Caco-2 (cell line): ENCODE data around the gene RBM12. TPM values are rescaled to one million over a fixed set of nuclear protein-coding genes. Genes with fewer than 3 reads are reported as not detected.
A peak's percentile ranks its signal among the peaks of the same experiment; 100 is the strongest.

Experiments used
- BruUV-seq: library from RNA; stranded (reverse); fragments of 400-500 nt; replicated peaks from 2 replicates; lab custom pipeline; 2021; lab: Mats Ljungman, UMichigan
- CTCF ChIA-PET: fragments of 300-600 bp; sonication (Branson Sonifier 250); formaldehyde crosslinking; loops from one replicate; lab custom pipeline; 2022; ENCODE audit warnings: antibody characterized with exemption; lab: Charles Lee
- POLR2A ChIA-PET: fragments of 300-600 bp; sonication (Branson Sonifier 250); formaldehyde crosslinking; loops from one replicate; lab custom pipeline; 2022; ENCODE audit warnings: antibody characterized with exemption; lab: Charles Lee
- DNase-seq, 2 experiments: peaks; one replicate each; pipeline versions ENCODE4 v3.0.0 to v3.0.0-alpha.2; 2020 to 2022
- H3K27me3 ChIP-seq: replicated peaks from 2 replicates; pipeline ENCODE4 v1.6.0; 2011; ENCODE audit warnings: low read length; ENCODE audit not compliant: control insufficient read depth, insufficient read depth
- H3K36me3 ChIP-seq: 2 replicates; pipeline ENCODE4 v1.5.1; 2011; ENCODE audit warnings: low read length; ENCODE audit not compliant: control insufficient read depth, insufficient read depth
- H3K4me1 ChIP-seq: fragments of 250-450 bp; sonication (Bioruptor Pico); 2 replicates; pipeline ENCODE4 v1.5.1; 2020; ENCODE audit warnings: mild to moderate bottlenecking
- H3K4me3 ChIP-seq: 2 replicates; pipeline ENCODE4 v1.5.1; 2011; ENCODE audit warnings: low read depth, mild to moderate bottlenecking, control low read depth, low read length
- H3K9me3 ChIP-seq: fragments of 250-450 bp; sonication (Bioruptor Pico); 2 replicates; pipeline ENCODE4 v1.5.1; 2020; ENCODE audit warnings: mild to moderate bottlenecking, moderate library complexity
- H3K27ac Mint-ChIP-seq: one replicate; pipeline ENCODE4 v1.8.0; 2022; ENCODE audit warnings: mixed read lengths; ENCODE audit not compliant: unreplicated experiment
- H3K27me3 Mint-ChIP-seq: one replicate; pipeline ENCODE4 v1.8.0; 2022; ENCODE audit warnings: mixed read lengths; ENCODE audit not compliant: insufficient read depth, unreplicated experiment
- H3K36me3 Mint-ChIP-seq: one replicate; pipeline ENCODE4 v1.8.0; 2022; ENCODE audit warnings: mild to moderate bottlenecking, mixed read lengths; ENCODE audit not compliant: insufficient read depth, unreplicated experiment
- H3K4me1 Mint-ChIP-seq: one replicate; pipeline ENCODE4 v1.8.0; 2022; ENCODE audit warnings: low read depth, mixed read lengths; ENCODE audit not compliant: unreplicated experiment
- H3K4me3 Mint-ChIP-seq: one replicate; pipeline ENCODE4 v1.8.0; 2022; ENCODE audit warnings: mild to moderate bottlenecking, moderate library complexity, mixed read lengths; ENCODE audit not compliant: unreplicated experiment
- H3K9me3 Mint-ChIP-seq: one replicate; pipeline ENCODE4 v1.8.0; 2022; ENCODE audit warnings: mixed read lengths; ENCODE audit not compliant: unreplicated experiment
- intact Hi-C: fragments of 100-400 bp; cut with micrococcal nuclease; formaldehyde crosslinking; loops from one replicate; pipeline ENCODE4 v1.10.0; 2022; ENCODE audit not compliant: unreplicated experiment
- total RNA-seq: library from RNA; stranded (reverse); gene quantifications from 2 replicates; pipeline ENCODE4 v1.2.3, GENCODE V29; 2022
- TF ChIP-seq, protein P1 (sequence below), 2 experiments: fragments of 200-600 bp in 1 of 2; IDR thresholded peaks; 1 replicate in 1 of 2; 2 replicates in 1 of 2; pipeline versions ENCODE4 v1.5.1 to v1.8.0; 2011 to 2022; ENCODE audit warnings: antibody characterized with exemption in 1 of 2, control low read depth in 1 of 2, inconsistent platforms in 1 of 2, low read depth in 1 of 2, low read length in 1 of 2, mild to moderate bottlenecking in 1 of 2, moderate library complexity in 1 of 2; ENCODE audit not compliant: insufficient read depth in 1 of 2, severe bottlenecking in 1 of 2, unreplicated experiment in 1 of 2

RBM12 gene
- total RNA-seq, 1 experiment from 2014 or later = 147 TPM

- H3K4me3 ChIP-seq = no peak overlapping the region
- H3K27me3 ChIP-seq = no peaks in the 10 kb centered on the region
- no peak overlapping the region for H3K27ac Mint-ChIP-seq
- TF ChIP-seq, protein P1, sequence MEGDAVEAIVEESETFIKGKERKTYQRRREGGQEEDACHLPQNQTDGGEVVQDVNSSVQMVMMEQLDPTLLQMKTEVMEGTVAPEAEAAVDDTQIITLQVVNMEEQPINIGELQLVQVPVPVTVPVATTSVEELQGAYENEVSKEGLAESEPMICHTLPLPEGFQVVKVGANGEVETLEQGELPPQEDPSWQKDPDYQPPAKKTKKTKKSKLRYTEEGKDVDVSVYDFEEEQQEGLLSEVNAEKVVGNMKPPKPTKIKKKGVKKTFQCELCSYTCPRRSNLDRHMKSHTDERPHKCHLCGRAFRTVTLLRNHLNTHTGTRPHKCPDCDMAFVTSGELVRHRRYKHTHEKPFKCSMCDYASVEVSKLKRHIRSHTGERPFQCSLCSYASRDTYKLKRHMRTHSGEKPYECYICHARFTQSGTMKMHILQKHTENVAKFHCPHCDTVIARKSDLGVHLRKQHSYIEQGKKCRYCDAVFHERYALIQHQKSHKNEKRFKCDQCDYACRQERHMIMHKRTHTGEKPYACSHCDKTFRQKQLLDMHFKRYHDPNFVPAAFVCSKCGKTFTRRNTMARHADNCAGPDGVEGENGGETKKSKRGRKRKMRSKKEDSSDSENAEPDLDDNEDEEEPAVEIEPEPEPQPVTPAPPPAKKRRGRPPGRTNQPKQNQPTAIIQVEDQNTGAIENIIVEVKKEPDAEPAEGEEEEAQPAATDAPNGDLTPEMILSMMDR (IDR thresholded peaks at IDR 0.05; ENCODE audit: insufficient read depth in 1 of 2, low read depth in 1 of 2, low read length in 1 of 2, severe bottlenecking in 1 of 2, unreplicated experiment in 1 of 2) = no peak
- no peaks in the 10 kb centered on the region for H3K36me3 ChIP-seq
- intact Hi-C loops = loop anchor here (5.0 kb wide), 1 partner anchor 38 kb away; no protein-coding TSS in a partner anchor
- H3K4me1 ChIP-seq = peaks cover 5% of the 10 kb centered on the region; the same call in 1 of the 2 replicates
- peaks cover 10% of the 10 kb centered on the region for H3K27me3 Mint-ChIP-seq
- no peak for DNase-seq
- no peaks in the 10 kb centered on the region for H3K9me3 Mint-ChIP-seq
- no peaks in the 10 kb centered on the region for H3K9me3 ChIP-seq
- no peaks in the 10 kb centered on the region for H3K36me3 Mint-ChIP-seq
- ChIA-PET CTCF (interaction anchor here (1.3 to 2.0 kb wide), 10 partner anchors 11 to 354 kb away, joined by 3 to 37 read pairs (median 5); partner anchors contain the start of genes ERGIC3, SCAND1 and SPAG4), POLR2A (no interaction called here)
- no TSS peak for BruUV-seq
- H3K4me3 Mint-ChIP-seq = peak overlapping the region; percentile 68
- no peaks in the 10 kb centered on the region for H3K4me1 Mint-ChIP-seq
Observed at GRCh38 chr20:35600176-35600992, 64.3 kb downstream of the RBM12 start.

GRCh38 chr20:35599776-35600120 lies 65.0 kb downstream of the RBM12 start:
- TF ChIP-seq, protein P1 (IDR thresholded peaks at IDR 0.05; ENCODE audit: insufficient read depth in 1 of 2, low read depth in 1 of 2, low read length in 1 of 2, severe bottlenecking in 1 of 2, unreplicated experiment in 1 of 2) = no peak
- no peaks in the 10 kb centered on the region for H3K36me3 Mint-ChIP-seq
- no peak overlapping the region for H3K4me3 ChIP-seq
- DNase-seq = no peak
- H3K27me3 Mint-ChIP-seq = peaks cover 10% of the 10 kb centered on the region
- H3K4me1 Mint-ChIP-seq = no peaks in the 10 kb centered on the region
- no peaks in the 10 kb centered on the region for H3K36me3 ChIP-seq
- ChIA-PET CTCF (interaction anchor here (1.7 to 2.0 kb wide), 2 partner anchors 17 to 20 kb away, joined by 21 to 37 read pairs; partner anchors contain the start of gene SPAG4), POLR2A (interaction anchor here (1.0 kb wide), 1 partner anchor 16 kb away, joined by 3 read pairs; no protein-coding TSS in a partner anchor)
- intact Hi-C loops = loop anchor here (5.0 kb wide), 1 partner anchor 37 kb away; no protein-coding TSS in a partner anchor
- peaks cover 5% of the 10 kb centered on the region; the same call in 1 of the 2 replicates for H3K4me1 ChIP-seq
- no peak overlapping the region for H3K27ac Mint-ChIP-seq
- H3K4me3 Mint-ChIP-seq = no peak overlapping the region
- no peaks in the 10 kb centered on the region for H3K9me3 ChIP-seq
- no TSS peak for BruUV-seq
- no peaks in the 10 kb centered on the region for H3K9me3 Mint-ChIP-seq
- H3K27me3 ChIP-seq = no peaks in the 10 kb centered on the region

Other genes starting within 250 kb of the RBM12 start
- not detected in 2 replicates for gene GDF5, start 226.7 kb downstream of the RBM12 start, total RNA-seq
- gene CEP250, start 209.3 kb downstream of the RBM12 start, total RNA-seq = 117 and 137 TPM in 2 replicates
- not detected in 2 replicates for gene C20orf173, start 135.2 kb downstream of the RBM12 start, total RNA-seq
- 711 and 728 TPM in 2 replicates for gene ERGIC3, start 122.8 kb downstream of the RBM12 start, total RNA-seq
- 5.4 and 6.1 TPM in 2 replicates for gene SPAG4, start 49.1 kb downstream of the RBM12 start, total RNA-seq
- 815 and 833 TPM in 2 replicates for gene CPNE1, start within 50 bp of the RBM12 start, total RNA-seq
- gene NFS1, start 34.5 kb upstream of the RBM12 start, total RNA-seq = 69.8 and 77.1 TPM in 2 replicates
- 354 and 357 TPM in 2 replicates for gene ROMO1, start 34.5 kb upstream of the RBM12 start, total RNA-seq
- 750 and 777 TPM in 2 replicates for gene RBM39, start 77.4 kb upstream of the RBM12 start, total RNA-seq
- 101 and 109 TPM in 2 replicates for gene PHF20, start 107.1 kb upstream of the RBM12 start, total RNA-seq